BJ (cell line): ENCODE data around the gene TP53I13. TPM values are rescaled to one million over a fixed set of nuclear protein-coding genes. Genes with fewer than 3 reads are reported as not detected.

Source experiments
- CTCF ChIA-PET: fragments of 350-600 bp; formaldehyde crosslinking; extraction: SDS; loops from one replicate; lab custom pipeline; 2021; ENCODE audit warnings: antibody characterized with exemption, inconsistent platforms; lab: Yijun Ruan, JAX
- POLR2A ChIA-PET: fragments of 300-600 bp; sonication (Branson Sonifier 250); formaldehyde crosslinking; extraction: SDS; loops from one replicate; lab custom pipeline; 2021; ENCODE audit warnings: antibody characterized with exemption; lab: Charles Lee
- DNase-seq: peaks from one replicate; pipeline ENCODE4 v3.0.0-alpha.2; 2011; ENCODE audit warnings: low read depth
- H3K27me3 ChIP-seq: 2 replicates; pipeline ENCODE4 v1.6.0; 2011; ENCODE audit warnings: low read length; ENCODE audit not compliant: control insufficient read depth, insufficient read depth
- H3K36me3 ChIP-seq: 2 replicates; pipeline ENCODE4 v1.5.1; 2011; ENCODE audit warnings: low read length; ENCODE audit not compliant: control insufficient read depth, insufficient read depth
- H3K4me3 ChIP-seq: 2 replicates; pipeline ENCODE4 v1.5.1; 2011; ENCODE audit warnings: low read depth, mild to moderate bottlenecking, control low read depth, low read length
- polyA plus RNA-seq: library from polyadenylated mRNA; depleted of rRNA; stranded (reverse); fragments of >200 nt; gene quantifications from 2 replicates; pipeline ENCODE4 v1.2.3, GENCODE V29; 2011
- TF ChIP-seq, protein P1 (sequence below): IDR thresholded peaks from 2 replicates; pipeline ENCODE4 v1.5.1; 2011; ENCODE audit warnings: low read depth, mild to moderate bottlenecking, control low read depth, inconsistent platforms, low read length, moderate library complexity; ENCODE audit not compliant: insufficient read depth

Gene TP53I13
- polyA plus RNA-seq, 1 experiment = 38.7 TPM

DNA sequence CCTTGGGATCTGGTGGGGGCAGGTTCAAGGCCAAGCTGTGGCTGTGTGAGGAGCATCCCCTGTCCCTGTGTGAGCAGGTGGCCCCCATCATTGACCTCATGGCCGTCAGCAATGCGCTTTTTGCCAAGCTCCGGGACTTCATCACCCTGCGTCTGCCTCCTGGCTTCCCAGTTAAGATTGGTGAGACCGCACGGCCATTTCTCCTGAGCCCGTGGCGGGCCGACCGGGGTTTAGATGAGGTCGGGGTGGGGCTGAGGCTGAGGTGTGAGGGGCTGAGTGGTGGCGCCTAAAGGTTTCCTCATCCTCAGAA is 43.5 kb downstream of the TP53I13 start:
- DNase-seq = no peak

DNA sequence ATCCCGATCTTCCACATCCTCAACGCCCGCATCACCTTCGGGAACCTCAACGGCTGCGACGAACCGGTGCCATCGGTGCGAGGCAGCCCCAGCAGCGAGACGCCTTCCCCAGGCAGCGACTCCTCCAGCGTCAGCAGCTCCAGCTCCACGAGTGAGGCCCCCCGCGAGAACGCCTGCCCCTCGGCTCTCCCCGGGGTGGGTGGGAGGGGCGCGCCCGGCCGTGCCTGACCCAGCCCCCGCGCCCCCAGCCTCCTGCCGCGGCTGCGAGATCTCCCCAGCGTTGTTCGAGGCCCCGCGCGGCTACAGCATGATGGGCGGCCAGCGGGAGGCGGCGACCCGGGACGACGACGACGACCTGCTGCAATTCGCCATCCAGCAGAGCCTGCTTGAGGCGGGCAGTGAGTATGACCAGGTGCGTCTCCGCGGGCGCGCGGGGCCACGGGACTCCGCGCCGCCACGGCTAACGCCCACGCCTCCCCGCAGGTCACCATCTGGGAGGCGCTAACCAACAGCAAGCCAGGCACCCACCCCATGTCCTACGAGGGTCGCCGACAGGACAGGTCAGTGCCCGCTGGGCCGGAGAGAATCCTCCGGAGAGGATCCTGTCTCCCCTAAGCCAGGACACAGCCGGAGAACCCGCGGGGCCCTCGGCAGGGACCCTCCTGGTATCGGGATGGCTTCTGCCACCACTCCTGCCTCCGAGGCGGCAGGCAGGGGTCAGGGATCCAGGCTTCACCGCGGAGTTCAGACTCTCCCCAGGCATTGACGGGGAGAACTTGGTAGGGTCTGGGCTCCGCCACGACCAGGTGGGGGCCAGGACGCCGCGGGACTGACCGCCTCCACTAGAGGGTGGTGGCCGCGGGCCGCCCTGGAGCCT is 44.1 kb downstream of the TP53I13 start:
- H3K36me3 ChIP-seq = no peaks in the 10 kb centered on the region
- H3K27me3 ChIP-seq = no peaks in the 10 kb centered on the region
- H3K4me3 ChIP-seq = no peak overlapping the region
- ChIA-PET POLR2A (no interaction called here), CTCF (interaction anchor here (0.7 to 4.1 kb wide), 11 partner anchors 8 to 244 kb away, joined by 3 to 32 read pairs (median 3); partner anchors contain the start of genes ANKRD13B and CORO6)
- no peak for DNase-seq
- TF ChIP-seq, protein P1, sequence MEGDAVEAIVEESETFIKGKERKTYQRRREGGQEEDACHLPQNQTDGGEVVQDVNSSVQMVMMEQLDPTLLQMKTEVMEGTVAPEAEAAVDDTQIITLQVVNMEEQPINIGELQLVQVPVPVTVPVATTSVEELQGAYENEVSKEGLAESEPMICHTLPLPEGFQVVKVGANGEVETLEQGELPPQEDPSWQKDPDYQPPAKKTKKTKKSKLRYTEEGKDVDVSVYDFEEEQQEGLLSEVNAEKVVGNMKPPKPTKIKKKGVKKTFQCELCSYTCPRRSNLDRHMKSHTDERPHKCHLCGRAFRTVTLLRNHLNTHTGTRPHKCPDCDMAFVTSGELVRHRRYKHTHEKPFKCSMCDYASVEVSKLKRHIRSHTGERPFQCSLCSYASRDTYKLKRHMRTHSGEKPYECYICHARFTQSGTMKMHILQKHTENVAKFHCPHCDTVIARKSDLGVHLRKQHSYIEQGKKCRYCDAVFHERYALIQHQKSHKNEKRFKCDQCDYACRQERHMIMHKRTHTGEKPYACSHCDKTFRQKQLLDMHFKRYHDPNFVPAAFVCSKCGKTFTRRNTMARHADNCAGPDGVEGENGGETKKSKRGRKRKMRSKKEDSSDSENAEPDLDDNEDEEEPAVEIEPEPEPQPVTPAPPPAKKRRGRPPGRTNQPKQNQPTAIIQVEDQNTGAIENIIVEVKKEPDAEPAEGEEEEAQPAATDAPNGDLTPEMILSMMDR = no peak

More for the DNA sequence above, 43.5 kb downstream of the TP53I13 start:
- Histone ChIP-seq H3K36me3 (no peaks in the 10 kb centered on the region), H3K4me3 (no peak overlapping the region), H3K27me3 (no peaks in the 10 kb centered on the region)
- POLR2A ChIA-PET = no interaction called here
- CTCF ChIA-PET = interaction anchor here (1.1 to 1.4 kb wide), 2 partner anchors 12 to 20 kb away, joined by 3 to 4 read pairs; no protein-coding TSS in a partner anchor
- TF ChIP-seq, protein P1 = no peak

DNA sequence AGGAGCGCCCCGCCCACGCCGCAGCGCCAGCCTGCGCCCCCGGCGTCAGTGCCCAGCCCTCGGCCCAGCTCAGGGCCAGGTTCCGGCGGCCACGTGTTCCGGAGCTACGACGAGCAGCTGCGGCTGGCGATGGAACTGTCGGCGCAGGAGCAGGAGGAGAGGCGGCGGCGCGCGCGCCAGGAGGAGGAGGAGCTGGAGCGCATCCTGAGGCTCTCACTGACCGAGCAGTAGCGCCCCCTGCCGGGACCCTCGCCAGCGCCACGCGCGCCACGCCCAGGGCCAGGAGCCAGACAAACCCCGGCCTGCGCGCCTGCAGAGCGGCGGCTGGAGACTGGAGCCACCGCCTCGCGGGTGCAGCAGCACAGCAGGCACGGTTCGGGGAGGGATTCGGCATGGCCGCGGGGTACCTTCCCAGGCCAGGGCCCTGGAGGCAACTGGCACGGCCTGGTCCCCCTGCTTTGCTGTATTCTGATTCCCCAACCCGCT is 44.9 kb downstream of the TP53I13 start:
- CTCF ChIA-PET = interaction anchor here (0.7 to 4.1 kb wide), 12 partner anchors 8 to 491 kb away, joined by 3 to 32 read pairs (median 3); partner anchors contain the start of genes ANKRD13B and CORO6
- TF ChIP-seq, protein P1 = peak; percentile 65
- Histone ChIP-seq H3K27me3 (no peaks in the 10 kb centered on the region), H3K4me3 (peak overlapping the region; percentile 9), H3K36me3 (no peaks in the 10 kb centered on the region)
- DNase-seq = no peak
- POLR2A ChIA-PET = no interaction called here

DNA sequence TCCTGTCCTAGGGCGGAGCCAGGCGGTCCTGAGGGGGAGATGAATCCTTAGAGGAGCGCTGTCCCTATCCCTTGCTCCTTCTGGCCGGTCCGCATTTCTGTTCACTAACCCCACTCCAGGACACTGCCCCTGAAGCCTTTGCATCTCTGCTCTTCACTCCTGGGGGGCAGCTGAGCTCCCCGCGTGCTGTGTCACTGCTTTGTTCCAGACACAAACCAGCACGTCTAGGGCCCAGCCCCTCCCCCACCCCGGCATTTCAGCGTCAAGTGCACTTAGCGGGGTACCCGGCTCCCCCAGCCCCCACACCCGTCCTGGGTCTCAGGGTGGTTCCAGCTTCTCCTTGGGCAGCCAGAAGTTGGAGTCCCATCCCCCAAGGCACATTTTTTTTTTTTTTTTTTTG is 45.4 kb downstream of the TP53I13 start:
- H3K36me3 ChIP-seq = no peaks in the 10 kb centered on the region
- CTCF ChIA-PET = interaction anchor here (0.9 to 4.1 kb wide), 10 partner anchors 9 to 491 kb away, joined by 3 to 32 read pairs (median 3); partner anchors contain the start of genes ANKRD13B and CORO6
- POLR2A ChIA-PET = no interaction called here

More for the DNA sequence above, 45.4 kb downstream of the TP53I13 start:
- DNase-seq = no peak
- Histone ChIP-seq H3K27me3 (no peaks in the 10 kb centered on the region), H3K4me3 (peak overlapping the region; percentile 9; the same call in 1 of the 2 replicates)
- TF ChIP-seq, protein P1 = no peak
